T47D (cell line): Measurements from ENCODE around the gene HAS3.
A peak's percentile ranks its signal among the peaks of the same experiment; 100 is the strongest.
"Not testable (repeated sequence)": the region's sequence is repeated elsewhere in the genome, so short reads cannot be mapped to it uniquely, and the experiment has no call there.

Experiments
- DNase-seq, 2 experiments: peaks; one replicate each; pipeline versions ENCODE4 v3.0.0 to v3.0.0-alpha.2; 2011 to 2012; ENCODE audit warnings: low read depth in 1 of 2, low spot score in 1 of 2
- JUND ChIP-seq: IDR thresholded peaks from 2 replicates; pipeline ENCODE4 v1.6.1; 2012; ENCODE audit warnings: low read depth
- in situ Hi-C: cut with HindIII; loops from 2 replicates; pipeline ENCODE4 v1.10.0; 2016; ENCODE audit warnings: low sequenced_read_pairs, low pct_unique_long_range_greater_than_20kb

Gene HAS3

GRCh38 chr16:69127966-69128510 lies 22.6 kb downstream of the HAS3 start:
- no peak for TF ChIP-seq JUND
- in situ Hi-C loops = no loop called here
- no peak for DNase-seq

- TF ChIP-seq JUND = no peak
- in situ Hi-C loops = no loop called here
- no peak for DNase-seq
Measured at GRCh38 chr16:69130461-69130860, 25.0 kb downstream of the HAS3 start.

- in situ Hi-C loops = no loop called here
- TF ChIP-seq JUND = no peak
- peak; percentile 24 to 34 for DNase-seq
Measured at GRCh38 chr16:69131167-69131838, 25.9 kb downstream of the HAS3 start.

GRCh38 chr16:69131839-69132423 lies 26.5 kb downstream of the HAS3 start:
- in situ Hi-C loops = no loop called here
- TF ChIP-seq JUND = no peak
- DNase-seq = peak; percentile 78 to 84

- DNase-seq = peak; percentile 86 to 89
- TF ChIP-seq JUND = no peak
- in situ Hi-C loops = no loop called here
Measured at GRCh38 chr16:69132424-69133252, 27.2 kb downstream of the HAS3 start, which contains the start of the genes CHTF8 and UTP4. CHTF8 (minus strand) TSS chr16:69132588; CDS start chr16:69121458, 11,130 bp downstream. UTP4 (plus strand) TSS chr16:69132649; CDS start chr16:69133460, 811 bp downstream.

- no peak for DNase-seq
- no peak for TF ChIP-seq JUND
- in situ Hi-C loops = no loop called here
Measured at GRCh38 chr16:69133373-69133954, 28.0 kb downstream of the HAS3 start.

- in situ Hi-C loops = no loop called here
- no peak for TF ChIP-seq JUND
- no peak for DNase-seq
Measured at GRCh38 chr16:69138608-69139007, 33.2 kb downstream of the HAS3 start.

GRCh38 chr16:69139464-69139863 lies 34.0 kb downstream of the HAS3 start:
- in situ Hi-C loops, DNase-seq: not testable (repeated sequence)

GRCh38 chr16:69141014-69141413 lies 35.6 kb downstream of the HAS3 start:
- no peak for TF ChIP-seq JUND
- DNase-seq = no peak
- in situ Hi-C loops = no loop called here

- in situ Hi-C loops = no loop called here
- DNase-seq = no peak
- no peak for TF ChIP-seq JUND
Measured at GRCh38 chr16:69141936-69142335, 36.5 kb downstream of the HAS3 start.

GRCh38 chr16:69143116-69143515 lies 37.7 kb downstream of the HAS3 start:
- no peak for TF ChIP-seq JUND
- peak in 1 of 2 experiments; percentile 32 for DNase-seq
- in situ Hi-C loops = no loop called here

GRCh38 chr16:69145658-69146057 lies 40.2 kb downstream of the HAS3 start:
- DNase-seq = no peak
- in situ Hi-C loops = no loop called here
- no peak for TF ChIP-seq JUND

GRCh38 chr16:69149621-69150020 lies 44.2 kb downstream of the HAS3 start:
- in situ Hi-C loops, DNase-seq: not testable (repeated sequence)
